Spleen (tissue), 7 donors: ENCODE results near the gene PPM1H.

Source experiments
- CTCF ChIP-seq, 11 experiments: fragments of 200-600 bp in 7 of 11; fragments of 450-650 bp in 4 of 11; sonication (generic) in 4 of 11; IDR thresholded peaks in 8 of 11; conservative IDR thresholded peaks in 3 of 11; 1 replicate in 7 of 11; 2 replicates in 4 of 11; pipeline versions ENCODE4 v1.4.0 to v1.8.0; 2016 to 2021; ENCODE audit warnings: antibody characterized with exemption in 11 of 11, inconsistent platforms in 4 of 11, mild to moderate bottlenecking in 1 of 11
- POLR2A ChIP-seq, 3 donors: fragments of 450-650 bp; IDR thresholded peaks; one replicate each; pipeline ENCODE4 v1.5.1; 2017; ENCODE audit warnings: antibody characterized with exemption in 3 of 3, mild to moderate bottlenecking in 1 of 3
- POLR2AphosphoS5 ChIP-seq, 3 donors: sonication (generic); formaldehyde crosslinking; IDR thresholded peaks; one replicate each; pipeline ENCODE4 v1.5.1; 2017; ENCODE audit warnings: antibody characterized with exemption in 3 of 3
- donor health status: DM: no; HTN: no; CAD: no; lungs with moderate emphysema.
- donor health status: DM: no; HTN: no; CAD: no.
- donor health status: DM: no; HTN: no; CAD: no.

GRCh38 chr12:62976110-62976662 lies 41.2 kb upstream of the PPM1H start:
- no peak for TF ChIP-seq CTCF (IDR thresholded peaks at IDR 0.05 in 8 of 11, conservative IDR thresholded peaks at IDR 0.05 in 3 of 11)
- TF ChIP-seq POLR2AphosphoS5 (IDR thresholded peaks at IDR 0.05): no peak
- no peak for TF ChIP-seq POLR2A (IDR thresholded peaks at IDR 0.05)
